NCI-H510A (cell line): ENCODE results near the gene SLC8A1.

Experiments
- DNase-seq: peaks from one replicate; lab custom pipeline; 2025; lab: John Stamatoyannopoulos, UW

Gene SLC8A1

GRCh38 chr2:40047406-40047805 is 404.5 kb downstream of the SLC8A1 start:
- DNase-seq: no peak
